B cell (primary cell): Measurements from ENCODE around the gene EIF3J.

Experiments
- EZH2 ChIP-seq: IDR thresholded peaks from 2 replicates; pipeline ENCODE4 v1.6.1; 2012; ENCODE audit warnings: borderline replicate concordance, low read depth, mild to moderate bottlenecking, moderate library complexity, low read length; ENCODE audit not compliant: insufficient read depth, poor library complexity, severe bottlenecking
- TF ChIP-seq, protein P1 (sequence below): fragments of 200-600 bp; IDR thresholded peaks from one replicate; pipeline ENCODE4 v1.8.0; 2022; ENCODE audit warnings: antibody characterized with exemption, mild to moderate bottlenecking

DNA sequence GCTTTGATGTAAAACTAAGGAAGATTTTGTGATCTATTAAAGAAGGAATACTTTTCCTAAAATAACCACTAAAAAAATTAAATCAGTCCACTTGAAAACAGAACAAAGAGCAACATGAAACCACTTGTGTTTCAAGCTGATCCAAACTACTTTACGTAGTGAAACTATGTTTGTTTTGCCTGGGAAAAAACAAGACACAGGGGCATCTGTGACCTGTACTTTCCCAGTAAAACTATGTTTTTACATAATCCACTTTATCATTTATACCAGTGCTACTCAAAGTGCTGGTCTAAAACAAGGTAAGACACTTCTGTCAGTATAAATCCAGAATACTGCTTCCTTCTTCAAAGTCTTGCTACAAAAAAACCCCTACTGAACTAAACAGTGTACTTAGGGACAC lies 69.8 kb downstream of the EIF3J start:
- no peak for TF ChIP-seq EZH2
- TF ChIP-seq, protein P1, sequence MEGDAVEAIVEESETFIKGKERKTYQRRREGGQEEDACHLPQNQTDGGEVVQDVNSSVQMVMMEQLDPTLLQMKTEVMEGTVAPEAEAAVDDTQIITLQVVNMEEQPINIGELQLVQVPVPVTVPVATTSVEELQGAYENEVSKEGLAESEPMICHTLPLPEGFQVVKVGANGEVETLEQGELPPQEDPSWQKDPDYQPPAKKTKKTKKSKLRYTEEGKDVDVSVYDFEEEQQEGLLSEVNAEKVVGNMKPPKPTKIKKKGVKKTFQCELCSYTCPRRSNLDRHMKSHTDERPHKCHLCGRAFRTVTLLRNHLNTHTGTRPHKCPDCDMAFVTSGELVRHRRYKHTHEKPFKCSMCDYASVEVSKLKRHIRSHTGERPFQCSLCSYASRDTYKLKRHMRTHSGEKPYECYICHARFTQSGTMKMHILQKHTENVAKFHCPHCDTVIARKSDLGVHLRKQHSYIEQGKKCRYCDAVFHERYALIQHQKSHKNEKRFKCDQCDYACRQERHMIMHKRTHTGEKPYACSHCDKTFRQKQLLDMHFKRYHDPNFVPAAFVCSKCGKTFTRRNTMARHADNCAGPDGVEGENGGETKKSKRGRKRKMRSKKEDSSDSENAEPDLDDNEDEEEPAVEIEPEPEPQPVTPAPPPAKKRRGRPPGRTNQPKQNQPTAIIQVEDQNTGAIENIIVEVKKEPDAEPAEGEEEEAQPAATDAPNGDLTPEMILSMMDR = no peak
